ENCODE measurements around the gene FBXL20. TPM values are rescaled to one million over a fixed set of nuclear protein-coding genes. Genes with fewer than 3 reads are reported as not detected.
"Not testable (repeated sequence)": the region's sequence is repeated elsewhere in the genome, so short reads cannot be mapped to it uniquely, and the experiment has no call there.

The FBXL20 gene
- total RNA-seq, 1 experiment from 2014 or later: 8.8 TPM

DNA sequence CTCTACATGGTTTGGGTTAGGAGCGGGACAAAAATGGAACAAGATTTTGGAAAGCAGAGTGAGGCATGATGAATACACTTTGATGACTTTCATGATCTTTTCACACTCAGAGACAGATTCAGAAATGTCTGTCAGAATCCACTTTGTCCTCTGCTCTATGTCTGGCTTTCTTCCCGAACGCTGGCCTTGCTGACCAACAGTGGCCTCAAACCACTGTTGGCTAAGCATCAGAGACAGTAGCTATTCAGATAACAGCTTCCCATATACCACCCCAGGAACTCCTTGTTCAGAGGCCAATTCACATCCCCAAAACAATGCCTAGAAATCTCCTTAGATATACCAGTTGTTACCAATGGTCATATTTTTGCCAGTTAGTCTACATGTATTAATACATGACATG is 40.9 kb downstream of the FBXL20 start:
- no peak overlapping the region for H3K4me3 ChIP-seq
- no peaks in the 10 kb centered on the region for H3K27me3 ChIP-seq
- no peaks in the 10 kb centered on the region for H3K4me1 ChIP-seq
- no peak overlapping the region for H3K27ac ChIP-seq
- no peaks in the 10 kb centered on the region for H3K9me3 ChIP-seq (replicated peaks)
- DNase-seq: no peak
- no peaks in the 10 kb centered on the region for H3K36me3 ChIP-seq

DNA sequence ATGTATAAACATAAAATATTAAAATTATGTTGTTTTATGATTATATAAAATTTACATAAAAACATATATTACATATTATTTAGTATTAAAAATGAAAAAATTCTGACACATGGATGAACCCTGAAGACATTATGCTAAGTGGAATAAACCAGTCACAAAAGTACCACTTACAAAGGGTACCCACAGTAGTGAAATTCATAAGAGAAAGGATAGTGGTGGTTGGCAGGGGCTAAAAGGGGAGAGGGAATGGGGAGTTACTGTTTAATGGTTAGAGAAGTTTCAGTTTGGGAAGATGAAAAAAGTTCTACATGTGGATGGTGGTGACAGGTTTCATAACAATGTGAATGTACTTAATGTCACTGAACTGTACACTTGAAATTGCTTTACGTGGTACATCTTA is 41.4 kb downstream of the FBXL20 start:
- H3K27ac ChIP-seq: no peak overlapping the region
- DNase-seq: no peak
- H3K27me3 ChIP-seq: no peaks in the 10 kb centered on the region
- H3K4me1 ChIP-seq: no peaks in the 10 kb centered on the region
- H3K36me3 ChIP-seq: no peaks in the 10 kb centered on the region
- H3K9me3 ChIP-seq (replicated peaks): no peaks in the 10 kb centered on the region
- no peak overlapping the region for H3K4me3 ChIP-seq

DNA sequence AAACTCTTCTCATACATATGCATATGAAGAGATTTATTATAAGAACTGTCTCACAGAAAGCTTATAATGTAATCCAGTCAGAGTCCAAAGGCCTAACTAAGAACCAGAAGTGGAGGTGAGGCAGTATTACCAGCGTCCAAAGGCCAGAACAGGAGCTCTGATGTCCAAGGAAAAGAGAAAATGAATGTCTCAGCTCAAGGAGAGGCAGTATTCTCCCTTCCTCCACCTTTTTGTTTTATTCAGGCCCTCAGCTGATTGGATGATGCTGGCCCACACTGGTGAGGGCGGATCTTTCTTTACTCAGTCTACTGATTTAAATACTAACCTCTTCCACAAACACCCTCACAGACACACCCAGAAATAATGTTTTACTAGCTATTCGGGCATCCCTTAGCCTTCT is 43.4 kb downstream of the FBXL20 start:
- DNase-seq: no peak
- no peaks in the 10 kb centered on the region for H3K4me1 ChIP-seq
- H3K27me3 ChIP-seq: no peaks in the 10 kb centered on the region
- H3K4me3 ChIP-seq: no peak overlapping the region
- H3K27ac ChIP-seq: no peak overlapping the region
- no peaks in the 10 kb centered on the region for H3K36me3 ChIP-seq
- no peaks in the 10 kb centered on the region for H3K9me3 ChIP-seq (replicated peaks)

DNA sequence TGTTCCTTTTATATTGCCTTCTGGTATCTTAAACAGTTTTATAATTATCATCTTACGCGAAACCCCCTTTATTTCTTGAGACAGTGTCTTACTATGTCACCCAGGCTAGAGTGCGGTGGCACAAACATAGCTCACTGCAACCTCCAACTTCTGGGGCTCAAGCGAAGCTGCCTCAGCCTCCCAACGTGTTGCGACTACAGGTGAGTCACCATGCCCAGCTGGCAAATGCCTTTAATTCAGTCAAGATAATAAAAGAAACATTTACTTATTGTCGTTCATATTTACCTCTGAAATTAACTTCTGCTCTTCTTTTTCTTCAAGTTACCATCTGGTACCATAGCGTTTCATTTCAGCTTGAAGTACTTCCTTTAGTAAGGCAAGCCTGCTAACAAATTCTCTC is 43.9 kb downstream of the FBXL20 start:
- no peak overlapping the region for H3K27ac ChIP-seq
- no peaks in the 10 kb centered on the region for H3K27me3 ChIP-seq
- no peaks in the 10 kb centered on the region for H3K36me3 ChIP-seq
- H3K4me3 ChIP-seq: no peak overlapping the region
- no peaks in the 10 kb centered on the region for H3K4me1 ChIP-seq
- DNase-seq: no peak
- H3K9me3 ChIP-seq (replicated peaks): no peaks in the 10 kb centered on the region

DNA sequence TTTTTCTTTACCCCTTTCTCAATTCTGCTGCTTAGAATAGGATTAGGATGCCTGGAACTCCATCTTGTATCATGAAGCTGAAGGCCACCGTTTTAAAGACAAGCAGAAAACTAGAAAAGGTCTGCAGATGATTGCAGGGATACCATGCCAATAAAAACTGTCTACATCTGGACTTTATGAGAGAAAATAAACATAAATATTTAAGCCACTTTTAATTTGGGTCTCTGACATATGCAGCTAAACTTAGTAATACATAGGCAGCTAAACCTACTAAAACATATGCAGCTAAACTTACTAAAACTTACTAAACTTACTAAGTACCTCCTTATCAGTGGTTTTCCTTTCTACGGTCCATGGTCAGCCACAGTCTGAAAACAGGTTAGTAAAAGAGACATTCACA is 48.4 kb downstream of the FBXL20 start:
- Histone ChIP-seq H3K27ac (no peak overlapping the region), H3K4me1 (no peaks in the 10 kb centered on the region), H3K36me3 (no peaks in the 10 kb centered on the region), H3K27me3 (no peaks in the 10 kb centered on the region), H3K9me3 (replicated peaks) (no peaks in the 10 kb centered on the region), H3K4me3 (no peak overlapping the region)
- DNase-seq: no peak

DNA sequence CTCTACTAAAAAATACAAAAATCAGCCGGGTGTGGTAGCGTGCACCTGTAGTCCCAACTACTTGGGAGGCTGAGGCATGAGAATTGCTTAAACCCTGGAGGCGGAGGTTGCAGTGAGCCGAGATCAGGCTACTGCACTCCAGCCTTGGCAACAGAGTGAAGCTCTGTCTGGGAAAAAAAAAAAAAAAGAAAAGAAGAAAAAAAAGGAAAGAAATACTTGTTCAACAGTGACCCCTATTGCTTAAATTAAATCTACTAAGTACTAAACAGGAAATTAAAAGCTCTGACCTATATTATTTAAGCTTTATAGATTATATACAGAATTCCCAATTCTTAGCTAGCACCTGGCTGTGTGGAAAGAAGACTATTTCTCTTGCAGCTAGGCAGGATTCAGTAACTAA is 48.9 kb downstream of the FBXL20 start:
- Histone ChIP-seq H3K4me3 (no peak overlapping the region), H3K36me3 (no peaks in the 10 kb centered on the region)

DNA sequence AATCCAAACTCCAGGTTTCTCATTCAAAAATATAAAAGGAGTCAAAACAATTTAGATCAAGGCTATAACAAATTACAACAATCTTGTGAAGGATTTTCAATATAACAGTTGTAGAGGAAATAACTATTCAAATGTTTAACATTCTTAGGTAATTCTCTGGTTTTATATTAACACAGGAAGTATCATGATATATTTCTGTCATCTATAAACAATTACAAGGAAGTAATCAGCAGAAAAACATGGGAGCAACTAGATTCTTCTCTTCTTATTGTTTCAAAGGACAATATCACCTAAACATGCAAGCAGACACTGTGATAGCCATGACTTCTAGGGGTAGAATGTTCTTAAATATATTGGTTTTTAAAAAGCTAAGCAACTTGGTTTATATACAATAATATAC is 49.9 kb downstream of the FBXL20 start:
- Histone ChIP-seq H3K4me1 (no peaks in the 10 kb centered on the region), H3K4me3 (no peak overlapping the region), H3K27me3 (no peaks in the 10 kb centered on the region), H3K9me3 (replicated peaks) (no peaks in the 10 kb centered on the region), H3K36me3 (no peaks in the 10 kb centered on the region), H3K27ac (no peak overlapping the region)
- no peak for DNase-seq

More for the DNA sequence above, 48.9 kb downstream of the FBXL20 start:
- H3K27ac ChIP-seq: no peak overlapping the region
- H3K4me1 ChIP-seq: no peaks in the 10 kb centered on the region
- H3K9me3 ChIP-seq (replicated peaks): no peaks in the 10 kb centered on the region
- no peaks in the 10 kb centered on the region for H3K27me3 ChIP-seq
- DNase-seq: no peak

DNA sequence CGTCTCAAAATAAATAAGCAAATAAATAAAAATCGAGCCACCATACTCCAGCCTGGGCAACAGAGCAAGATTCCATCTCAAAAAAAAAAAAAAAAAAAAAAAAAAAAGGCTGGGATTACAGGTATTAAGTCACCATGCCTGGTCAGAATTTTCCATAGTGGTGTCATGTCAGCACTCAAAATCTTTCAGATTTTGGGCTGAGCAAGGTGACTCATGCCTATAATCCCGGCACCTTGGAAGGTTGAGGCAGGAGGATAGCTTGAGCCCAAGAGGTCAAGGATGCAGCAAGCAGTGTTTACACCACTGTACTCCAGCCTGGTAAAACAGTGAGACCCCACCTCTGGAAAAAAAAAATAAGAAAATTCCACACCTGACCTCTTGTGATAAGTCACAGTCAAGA is 52.2 kb downstream of the FBXL20 start:
- H3K36me3 ChIP-seq: no peaks in the 10 kb centered on the region
- H3K27me3 ChIP-seq: no peaks in the 10 kb centered on the region
- DNase-seq: no peak
- H3K9me3 ChIP-seq (replicated peaks): no peaks in the 10 kb centered on the region
- H3K27ac ChIP-seq: no peak overlapping the region
- no peak overlapping the region for H3K4me3 ChIP-seq
- no peaks in the 10 kb centered on the region for H3K4me1 ChIP-seq

DNA sequence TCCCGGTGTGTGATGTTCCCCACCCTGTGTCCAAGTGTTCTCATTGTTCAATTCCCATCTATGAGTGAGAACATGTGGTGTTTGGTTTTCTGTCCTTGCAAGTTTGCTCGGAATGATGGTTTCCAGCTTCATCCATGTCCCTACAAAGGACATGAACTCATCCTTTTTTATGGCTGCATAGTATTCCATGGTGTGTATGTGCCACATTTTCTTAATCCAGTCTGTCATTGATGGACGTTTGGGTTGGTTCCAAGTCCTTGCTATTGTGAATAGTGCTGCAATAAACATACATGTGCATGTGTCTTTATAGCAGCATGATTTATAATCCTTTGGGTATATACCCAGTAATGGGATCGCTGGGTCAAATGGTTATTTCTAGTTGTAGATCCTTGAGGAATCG is 54.6 kb downstream of the FBXL20 start:
- H3K4me1 ChIP-seq; H3K9me3 ChIP-seq (replicated peaks); H3K4me3 ChIP-seq; H3K27ac ChIP-seq; DNase-seq; H3K36me3 ChIP-seq; H3K27me3 ChIP-seq: not testable (repeated sequence)

DNA sequence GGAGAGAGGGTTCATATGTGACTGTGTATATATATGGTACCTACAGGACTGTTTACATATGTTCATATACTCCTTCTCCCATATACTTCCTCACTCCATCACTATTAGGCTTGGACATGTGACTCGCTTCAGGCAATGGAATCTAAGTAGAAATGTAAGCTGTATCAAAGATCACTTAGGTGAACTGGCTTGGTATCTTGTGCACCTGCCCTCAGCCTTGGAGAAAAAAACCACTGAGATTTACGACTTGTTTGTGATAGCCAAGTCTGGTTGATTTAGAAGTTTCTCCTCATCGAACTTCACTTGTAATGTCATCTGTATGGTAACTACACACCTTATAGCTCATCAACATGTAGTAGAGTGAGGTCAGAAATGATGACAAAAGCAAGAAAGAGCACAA is 59.9 kb downstream of the FBXL20 start:
- H3K4me3 ChIP-seq: no peak overlapping the region
- DNase-seq: no peak
- no peak overlapping the region for H3K27ac ChIP-seq
- no peaks in the 10 kb centered on the region for H3K9me3 ChIP-seq (replicated peaks)
- H3K27me3 ChIP-seq: no peaks in the 10 kb centered on the region
- no peaks in the 10 kb centered on the region for H3K4me1 ChIP-seq
- no peaks in the 10 kb centered on the region; the same call in 1 of the 2 replicates for H3K36me3 ChIP-seq

DNA sequence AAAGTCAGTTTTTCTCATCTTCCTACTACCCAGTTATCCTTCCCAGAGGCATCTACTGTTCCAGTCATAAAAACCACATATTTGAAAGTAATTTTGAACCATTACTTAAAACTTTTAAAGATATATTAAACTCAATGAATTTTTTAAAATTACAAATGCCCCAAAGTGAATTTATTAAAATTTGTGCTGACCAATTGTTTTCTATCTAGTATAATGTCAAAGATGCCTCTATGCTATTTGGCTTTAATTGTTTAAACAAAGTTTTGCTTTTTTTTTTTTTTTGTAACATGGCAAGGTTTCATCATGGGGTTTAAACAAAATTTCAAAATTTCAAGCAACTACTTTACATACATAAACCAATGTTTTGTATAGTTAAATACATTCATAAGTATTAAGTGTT is 60.7 kb downstream of the FBXL20 start:
- DNase-seq: no peak
- H3K36me3 ChIP-seq: no peaks in the 10 kb centered on the region; the same call in 1 of the 2 replicates
- H3K4me1 ChIP-seq: no peaks in the 10 kb centered on the region
- no peak overlapping the region for H3K4me3 ChIP-seq
- H3K27me3 ChIP-seq: no peaks in the 10 kb centered on the region
- no peak overlapping the region for H3K27ac ChIP-seq
- no peaks in the 10 kb centered on the region for H3K9me3 ChIP-seq (replicated peaks)

DNA sequence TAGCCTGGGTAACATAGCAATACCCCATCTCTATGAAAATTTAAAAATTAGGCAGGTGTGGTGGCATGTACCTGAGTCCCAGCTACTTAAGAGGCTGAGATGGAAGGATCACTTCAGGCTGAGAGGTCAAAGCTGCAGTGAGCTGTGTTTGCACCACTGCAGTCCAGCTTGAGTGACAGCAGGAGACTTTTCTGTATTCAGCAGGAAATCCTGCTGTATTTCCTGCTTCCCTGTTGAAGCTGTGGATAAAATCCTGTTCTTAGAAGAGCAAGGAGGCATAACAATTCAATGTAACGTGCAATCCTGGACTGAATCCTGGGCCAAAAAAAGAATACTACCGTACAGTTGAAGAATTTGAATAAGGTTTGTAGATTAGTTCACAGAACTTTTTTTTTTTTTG is 62.2 kb downstream of the FBXL20 start:
- Histone ChIP-seq H3K4me3 (no peak overlapping the region), H3K36me3 (no peaks in the 10 kb centered on the region; the same call in 1 of the 2 replicates), H3K27ac (no peak overlapping the region), H3K4me1 (no peaks in the 10 kb centered on the region), H3K9me3 (replicated peaks) (no peaks in the 10 kb centered on the region), H3K27me3 (no peaks in the 10 kb centered on the region)
- no peak for DNase-seq

DNA sequence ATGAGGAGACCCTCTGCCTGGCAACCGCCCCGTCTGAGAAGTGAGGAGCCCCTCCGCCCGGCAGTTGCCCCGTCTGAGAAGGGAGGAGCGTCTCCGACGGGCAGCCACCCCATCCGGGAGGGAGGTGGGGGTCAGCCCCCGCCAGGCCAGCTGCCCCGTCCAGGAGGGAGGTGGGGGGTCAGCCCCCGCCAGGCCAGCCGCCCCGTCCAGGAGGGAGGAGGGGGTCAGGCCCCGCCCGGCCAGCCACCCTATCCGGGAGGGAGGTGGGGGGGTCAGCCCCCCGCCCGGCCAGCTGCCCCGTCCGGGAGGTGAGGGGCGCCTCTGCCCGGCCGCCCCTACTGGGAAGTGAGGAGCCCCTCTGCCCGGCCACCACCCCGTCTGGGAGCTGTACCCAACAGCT is 63.8 kb downstream of the FBXL20 start:
- not testable (repeated sequence) for H3K4me1 ChIP-seq; H3K4me3 ChIP-seq; DNase-seq; H3K36me3 ChIP-seq; H3K27me3 ChIP-seq; H3K27ac ChIP-seq; H3K9me3 ChIP-seq (replicated peaks)

DNA sequence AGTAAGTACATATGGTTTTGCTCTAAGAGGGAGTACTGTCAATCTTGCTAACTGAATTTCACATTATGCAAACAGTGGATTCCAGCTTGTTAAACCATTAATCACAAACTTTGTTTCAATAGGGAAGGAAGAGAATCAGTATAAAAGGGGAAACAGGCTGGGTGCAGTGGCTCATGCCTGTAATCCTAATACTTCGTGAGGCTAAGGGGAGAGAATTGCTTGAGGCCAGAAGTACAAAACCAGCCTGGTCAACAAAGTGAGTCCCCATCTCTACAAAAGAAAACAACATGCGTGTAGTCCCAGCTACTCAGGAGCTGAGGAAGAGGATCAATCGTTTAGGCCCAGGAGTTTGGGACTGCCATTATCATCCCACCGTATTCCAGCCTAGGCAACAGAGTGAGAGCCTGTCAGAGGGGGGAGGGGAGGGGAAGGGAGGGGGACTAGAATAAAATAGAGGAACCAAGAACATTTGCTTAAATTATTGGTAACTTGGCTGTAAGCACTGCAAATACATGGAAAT is 65.7 kb downstream of the FBXL20 start:
- H3K36me3 ChIP-seq: no peaks in the 10 kb centered on the region
- H3K9me3 ChIP-seq (replicated peaks): no peaks in the 10 kb centered on the region
- no peak overlapping the region for H3K27ac ChIP-seq
- H3K4me1 ChIP-seq: no peaks in the 10 kb centered on the region
- H3K27me3 ChIP-seq: no peaks in the 10 kb centered on the region
- H3K4me3 ChIP-seq: no peak overlapping the region
- no peak for DNase-seq

DNA sequence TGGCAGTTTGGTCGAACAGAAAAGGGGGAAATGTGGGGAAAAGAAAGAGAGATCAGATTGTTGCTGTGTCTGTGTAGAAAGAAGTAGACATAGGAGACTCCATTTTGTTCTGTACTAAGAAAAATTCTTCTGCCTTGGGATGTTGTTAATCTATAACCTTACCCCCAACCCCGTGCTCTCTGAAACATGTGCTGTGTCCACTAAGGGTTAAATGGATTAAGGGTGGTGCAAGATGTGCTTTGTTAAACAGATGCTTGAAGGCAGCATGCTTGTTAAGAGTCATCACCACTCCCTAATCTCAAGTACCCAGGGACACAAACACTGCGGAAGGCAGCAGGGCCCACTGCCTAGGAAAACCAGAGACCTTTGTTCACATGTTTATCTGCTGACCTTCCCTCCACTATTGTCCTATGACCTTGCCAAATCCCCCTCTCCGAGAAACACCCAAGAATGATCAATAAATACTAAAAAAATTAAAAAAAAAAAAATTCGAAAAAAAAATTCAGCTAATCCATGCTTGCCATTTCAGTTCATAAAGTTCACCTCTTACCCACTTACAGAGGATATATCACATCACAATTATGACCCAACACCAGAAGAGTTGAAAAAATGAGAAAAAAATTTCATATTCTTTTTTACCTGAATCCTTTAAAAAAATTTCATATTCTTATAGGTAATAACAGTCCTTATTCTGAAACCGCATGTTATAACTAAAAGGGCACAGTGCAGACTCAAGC is 67.2 kb downstream of the FBXL20 start:
- not testable (repeated sequence) for H3K4me1 ChIP-seq; H3K9me3 ChIP-seq (replicated peaks); H3K4me3 ChIP-seq; H3K27me3 ChIP-seq; H3K27ac ChIP-seq; DNase-seq; H3K36me3 ChIP-seq

DNA sequence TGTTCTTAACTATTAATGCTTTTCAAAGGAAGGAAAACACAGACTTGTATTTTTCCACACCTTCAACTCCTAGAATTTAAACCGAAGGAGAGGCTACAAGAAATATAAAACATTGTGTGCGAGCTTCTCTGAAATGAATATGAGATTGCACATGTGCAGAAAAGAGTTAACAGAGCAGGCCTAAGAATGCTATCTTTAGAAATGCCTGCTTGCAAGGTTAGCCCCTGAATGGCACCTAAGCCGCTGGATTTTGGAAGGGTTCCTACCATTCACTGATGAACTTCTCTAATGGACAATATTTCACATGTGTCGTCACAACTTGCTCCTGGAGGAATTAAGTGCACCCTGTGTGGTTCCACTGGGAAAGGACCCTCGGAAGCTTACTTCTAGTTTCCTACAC is 69.3 kb downstream of the FBXL20 start:
- no peaks in the 10 kb centered on the region for H3K4me1 ChIP-seq
- H3K36me3 ChIP-seq: no peaks in the 10 kb centered on the region
- no peak overlapping the region for H3K4me3 ChIP-seq
- H3K27ac ChIP-seq: no peak overlapping the region
- H3K27me3 ChIP-seq: no peaks in the 10 kb centered on the region
- H3K9me3 ChIP-seq (replicated peaks): no peaks in the 10 kb centered on the region
- no peak for DNase-seq
